Measurements from ENCODE around the gene MUC2. TPM values are rescaled to one million over a fixed set of nuclear protein-coding genes. Genes with fewer than 3 reads are reported as not detected.

MUC2 gene
- total RNA-seq, 4 donors from 2014 or later: 0.08 TPM; not detected in 3

DNA sequence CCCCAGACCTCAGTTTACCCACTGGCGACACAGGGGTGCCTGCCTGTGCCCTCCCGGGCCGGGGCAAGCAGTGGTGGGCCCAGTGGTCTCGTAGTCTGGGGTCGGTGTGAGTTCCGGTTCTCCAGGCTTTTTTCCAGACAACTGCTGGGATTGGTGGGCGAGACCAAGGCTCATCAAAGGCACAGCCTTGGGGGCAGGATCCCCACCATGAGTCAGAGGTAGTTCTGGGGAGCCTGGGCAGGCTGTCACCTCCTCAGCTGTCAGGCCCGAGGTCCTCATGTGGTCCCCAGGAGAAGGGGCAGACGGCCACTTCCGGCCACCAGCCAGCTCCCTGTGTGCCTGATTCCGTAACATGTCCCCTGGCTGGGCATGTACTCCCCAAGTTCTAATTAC, 827 bp upstream of the MUC2 start:
- no peaks in the 10 kb centered on the region for H3K9me3 ChIP-seq
- no peak overlapping the region for H3K27ac ChIP-seq
- ATAC-seq: no peak
- no peak overlapping the region for H3K4me3 ChIP-seq
- WGBS, 2 donors (ENCODE audit: low coverage in 1 of 2): 100% methylated on average over 1 of the region's 11 CpGs; no CpG with 5 or more reads in 1 of the 2 donors
- peaks cover 78% of the 10 kb centered on the region for H3K27me3 ChIP-seq
- TF ChIP-seq POLR2A (IDR thresholded peaks at IDR 0.05) (no peak), POLR2AphosphoS5 (IDR thresholded peaks at IDR 0.05) (no peak), EP300 (IDR thresholded peaks at IDR 0.05) (no peak)
- TF ChIP-seq, protein P1, sequence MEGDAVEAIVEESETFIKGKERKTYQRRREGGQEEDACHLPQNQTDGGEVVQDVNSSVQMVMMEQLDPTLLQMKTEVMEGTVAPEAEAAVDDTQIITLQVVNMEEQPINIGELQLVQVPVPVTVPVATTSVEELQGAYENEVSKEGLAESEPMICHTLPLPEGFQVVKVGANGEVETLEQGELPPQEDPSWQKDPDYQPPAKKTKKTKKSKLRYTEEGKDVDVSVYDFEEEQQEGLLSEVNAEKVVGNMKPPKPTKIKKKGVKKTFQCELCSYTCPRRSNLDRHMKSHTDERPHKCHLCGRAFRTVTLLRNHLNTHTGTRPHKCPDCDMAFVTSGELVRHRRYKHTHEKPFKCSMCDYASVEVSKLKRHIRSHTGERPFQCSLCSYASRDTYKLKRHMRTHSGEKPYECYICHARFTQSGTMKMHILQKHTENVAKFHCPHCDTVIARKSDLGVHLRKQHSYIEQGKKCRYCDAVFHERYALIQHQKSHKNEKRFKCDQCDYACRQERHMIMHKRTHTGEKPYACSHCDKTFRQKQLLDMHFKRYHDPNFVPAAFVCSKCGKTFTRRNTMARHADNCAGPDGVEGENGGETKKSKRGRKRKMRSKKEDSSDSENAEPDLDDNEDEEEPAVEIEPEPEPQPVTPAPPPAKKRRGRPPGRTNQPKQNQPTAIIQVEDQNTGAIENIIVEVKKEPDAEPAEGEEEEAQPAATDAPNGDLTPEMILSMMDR (IDR thresholded peaks at IDR 0.05): no peak
- H3K36me3 ChIP-seq: no peaks in the 10 kb centered on the region
- no peaks in the 10 kb centered on the region for H3K4me1 ChIP-seq

DNA sequence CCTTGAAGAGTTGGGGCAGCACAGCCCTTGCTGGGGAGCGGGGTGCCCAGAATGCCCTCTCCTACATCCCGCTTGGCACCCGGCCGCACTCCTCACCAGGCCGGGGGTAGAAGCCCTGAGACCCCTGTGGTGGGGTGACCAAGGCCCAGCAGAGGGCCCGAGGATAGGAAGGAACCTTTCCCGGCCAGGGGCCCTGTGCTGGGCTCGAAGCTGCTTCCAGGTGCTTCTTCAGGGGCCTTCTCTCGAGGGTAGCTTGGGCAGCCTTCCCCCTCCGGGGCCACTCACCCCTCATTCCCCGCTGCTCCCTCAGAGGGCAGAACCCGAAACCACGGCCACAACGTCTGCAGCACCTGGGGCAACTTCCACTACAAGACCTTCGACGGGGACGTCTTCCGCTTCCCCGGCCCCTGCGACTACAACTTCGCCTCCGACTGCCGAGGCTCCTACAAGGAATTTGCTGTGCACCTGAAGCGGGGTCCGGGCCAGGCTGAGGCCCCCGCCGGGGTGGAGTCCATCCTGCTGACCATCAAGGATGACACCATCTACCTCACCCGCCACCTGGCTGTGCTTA, 752 bp downstream of the MUC2 start:
- Histone ChIP-seq H3K36me3 (no peaks in the 10 kb centered on the region), H3K4me1 (no peaks in the 10 kb centered on the region), H3K4me3 (no peak overlapping the region), H3K27me3 (peaks cover 77% of the 10 kb centered on the region), H3K27ac (no peak overlapping the region), H3K9me3 (no peaks in the 10 kb centered on the region)
- no peak for TF ChIP-seq POLR2AphosphoS5 (IDR thresholded peaks at IDR 0.05)
- TF ChIP-seq POLR2A (IDR thresholded peaks at IDR 0.05): no peak
- TF ChIP-seq, protein P1 (IDR thresholded peaks at IDR 0.05): no peak
- no peak for TF ChIP-seq EP300 (IDR thresholded peaks at IDR 0.05)
- WGBS, 2 donors (ENCODE audit: low coverage in 1 of 2): 84 to 88% methylated on average over 12 to 17 of the region's 28 CpGs
- no peak for ATAC-seq

DNA sequence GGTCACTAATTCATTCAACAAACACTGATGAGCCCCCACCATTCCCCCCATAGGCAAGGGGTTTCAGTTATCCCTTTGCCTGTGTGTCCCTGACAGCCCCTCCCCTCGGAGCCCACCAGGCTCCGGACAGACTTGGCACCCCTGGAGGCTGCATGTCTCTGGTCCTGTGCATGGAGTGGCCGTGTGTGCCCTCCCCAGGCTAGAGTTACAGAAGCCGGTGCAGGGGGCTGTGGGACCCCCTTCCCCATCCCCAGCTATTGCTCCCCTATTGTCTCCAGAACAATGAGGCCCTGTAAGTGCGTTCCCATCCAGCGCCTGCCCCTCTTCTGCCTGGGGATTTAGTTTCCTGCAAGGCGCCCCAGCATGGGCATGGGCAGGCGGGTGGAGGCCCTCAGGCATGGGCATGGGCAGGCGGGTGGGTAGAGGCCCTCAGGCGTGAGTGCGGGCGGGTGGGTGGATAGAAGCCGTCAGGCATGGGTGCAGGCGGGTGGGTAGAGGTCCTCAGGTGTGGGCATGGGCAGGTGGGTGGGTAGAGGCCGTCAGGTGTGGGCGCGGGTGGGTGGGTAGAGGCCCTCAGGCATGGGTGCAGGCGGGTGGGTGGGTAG, 1.5 kb downstream of the MUC2 start:
- 88% methylated on average over 4 of the region's 18 CpGs; no CpG with 5 or more reads in 1 of the 2 donors for WGBS, 2 donors (ENCODE audit: low coverage in 1 of 2)
- no peaks in the 10 kb centered on the region for H3K36me3 ChIP-seq
- no peak for TF ChIP-seq POLR2A (IDR thresholded peaks at IDR 0.05)
- H3K27me3 ChIP-seq: peaks cover 70% of the 10 kb centered on the region
- no peak overlapping the region for H3K27ac ChIP-seq
- H3K9me3 ChIP-seq: no peaks in the 10 kb centered on the region
- ATAC-seq: no peak
- H3K4me3 ChIP-seq: no peak overlapping the region
- H3K4me1 ChIP-seq: no peaks in the 10 kb centered on the region

DNA sequence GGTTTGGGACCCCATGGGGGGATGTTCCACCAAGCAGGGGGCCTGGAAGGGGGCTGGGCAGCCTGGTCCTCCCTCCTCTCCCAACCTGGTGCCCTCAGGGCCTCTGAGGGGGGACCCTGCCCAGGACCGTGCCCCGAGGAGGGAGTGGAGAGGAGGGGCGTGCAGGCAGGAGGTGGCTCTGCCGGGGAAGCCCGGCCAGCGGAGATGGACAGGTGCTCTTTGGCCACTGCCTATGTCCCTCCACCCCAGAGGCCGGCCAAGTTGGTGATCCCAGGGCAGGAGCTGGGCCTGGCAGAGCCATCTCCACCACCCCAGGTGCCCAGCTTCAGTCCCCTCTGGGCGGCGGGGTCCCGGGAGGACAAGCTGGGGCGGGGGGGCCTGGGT, 2.4 kb downstream of the MUC2 start:
- H3K4me3 ChIP-seq: no peak overlapping the region
- WGBS, 2 donors (ENCODE audit: low coverage in 1 of 2): no CpG with 5 or more reads among the region's 11 CpGs
- TF ChIP-seq POLR2A (IDR thresholded peaks at IDR 0.05) (no peak), POLR2AphosphoS5 (IDR thresholded peaks at IDR 0.05) (no peak)
- ATAC-seq: no peak
- no peak overlapping the region for H3K27ac ChIP-seq
- no peaks in the 10 kb centered on the region for H3K4me1 ChIP-seq
- no peaks in the 10 kb centered on the region for H3K36me3 ChIP-seq
- H3K27me3 ChIP-seq: peaks cover 63% of the 10 kb centered on the region
- no peaks in the 10 kb centered on the region for H3K9me3 ChIP-seq

DNA sequence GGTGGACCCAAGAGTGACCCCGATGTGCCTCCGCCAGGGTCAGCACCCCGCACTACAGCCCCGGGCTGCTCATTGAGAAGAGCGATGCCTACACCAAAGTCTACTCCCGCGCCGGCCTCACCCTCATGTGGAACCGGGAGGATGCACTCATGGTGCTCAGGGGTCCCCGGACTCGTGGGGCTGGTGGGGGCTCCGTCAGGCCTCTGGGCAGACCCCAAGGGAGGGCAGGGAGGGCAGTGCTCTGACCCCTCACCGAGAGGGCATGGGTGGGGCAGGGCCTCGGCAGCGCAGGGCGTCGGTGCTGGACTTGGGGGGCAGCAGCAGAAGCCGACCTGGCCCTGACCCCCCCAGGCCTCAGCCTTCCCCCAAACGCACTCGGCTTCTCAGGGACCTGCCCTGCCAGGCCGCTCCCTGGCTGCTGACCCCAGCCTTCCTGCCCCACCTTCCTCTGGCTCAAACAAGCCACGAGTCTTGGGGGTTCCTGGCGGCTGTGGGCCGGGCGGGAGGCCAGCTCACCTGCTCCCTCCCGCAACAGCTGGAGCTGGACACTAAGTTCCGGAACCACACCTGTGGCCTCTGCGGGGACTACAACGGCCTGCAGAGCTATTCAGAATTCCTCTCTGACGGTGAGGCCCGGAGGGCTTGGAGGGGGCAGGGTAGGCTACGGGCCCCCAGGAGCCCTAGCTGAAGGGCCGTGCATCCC, 2.9 kb downstream of the MUC2 start:
- no peak for ATAC-seq
- Histone ChIP-seq H3K27ac (no peak overlapping the region), H3K36me3 (no peaks in the 10 kb centered on the region), H3K4me3 (no peak overlapping the region), H3K4me1 (no peaks in the 10 kb centered on the region), H3K27me3 (peaks cover 63% of the 10 kb centered on the region), H3K9me3 (no peaks in the 10 kb centered on the region)
- TF ChIP-seq EP300 (IDR thresholded peaks at IDR 0.05): no peak
- TF ChIP-seq, protein P1 (IDR thresholded peaks at IDR 0.05): no peak
- TF ChIP-seq POLR2AphosphoS5 (IDR thresholded peaks at IDR 0.05): no peak
- TF ChIP-seq POLR2A (IDR thresholded peaks at IDR 0.05): no peak
- whole genome bisulfite sequencing, 2 donors (ENCODE audit: low coverage in 1 of 2): no CpG with 5 or more reads among the region's 33 CpGs

DNA sequence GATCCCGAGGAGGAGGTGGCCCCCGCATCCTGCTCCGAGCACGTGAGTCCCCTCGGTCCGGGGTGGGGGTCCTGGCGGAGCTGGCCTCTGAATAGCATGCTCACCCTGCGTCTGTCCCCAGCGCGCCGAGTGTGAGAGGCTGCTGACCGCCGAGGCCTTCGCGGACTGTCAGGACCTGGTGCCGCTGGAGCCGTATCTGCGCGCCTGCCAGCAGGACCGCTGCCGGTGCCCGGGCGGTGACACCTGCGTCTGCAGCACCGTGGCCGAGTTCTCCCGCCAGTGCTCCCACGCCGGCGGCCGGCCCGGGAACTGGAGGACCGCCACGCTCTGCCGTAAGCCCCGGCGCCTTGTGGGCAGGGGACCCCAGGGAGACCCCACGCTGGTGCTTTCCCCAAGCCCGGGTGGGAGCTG, 3.5 kb downstream of the MUC2 start:
- peaks cover 63% of the 10 kb centered on the region for H3K27me3 ChIP-seq
- no peak overlapping the region for H3K27ac ChIP-seq
- no peak for ATAC-seq
- no peaks in the 10 kb centered on the region for H3K4me1 ChIP-seq
- TF ChIP-seq POLR2A (IDR thresholded peaks at IDR 0.05): no peak
- no peak for TF ChIP-seq POLR2AphosphoS5 (IDR thresholded peaks at IDR 0.05)
- TF ChIP-seq, protein P1 (IDR thresholded peaks at IDR 0.05): no peak
- TF ChIP-seq EP300 (IDR thresholded peaks at IDR 0.05): no peak
- H3K36me3 ChIP-seq: no peaks in the 10 kb centered on the region
- H3K4me3 ChIP-seq: no peak overlapping the region
- H3K9me3 ChIP-seq: no peaks in the 10 kb centered on the region
- no CpG with 5 or more reads among the region's 39 CpGs for WGBS, 2 donors (ENCODE audit: low coverage in 1 of 2)
